ENCODE results near the gene MLIP.

- TF ChIP-seq, protein P1, sequence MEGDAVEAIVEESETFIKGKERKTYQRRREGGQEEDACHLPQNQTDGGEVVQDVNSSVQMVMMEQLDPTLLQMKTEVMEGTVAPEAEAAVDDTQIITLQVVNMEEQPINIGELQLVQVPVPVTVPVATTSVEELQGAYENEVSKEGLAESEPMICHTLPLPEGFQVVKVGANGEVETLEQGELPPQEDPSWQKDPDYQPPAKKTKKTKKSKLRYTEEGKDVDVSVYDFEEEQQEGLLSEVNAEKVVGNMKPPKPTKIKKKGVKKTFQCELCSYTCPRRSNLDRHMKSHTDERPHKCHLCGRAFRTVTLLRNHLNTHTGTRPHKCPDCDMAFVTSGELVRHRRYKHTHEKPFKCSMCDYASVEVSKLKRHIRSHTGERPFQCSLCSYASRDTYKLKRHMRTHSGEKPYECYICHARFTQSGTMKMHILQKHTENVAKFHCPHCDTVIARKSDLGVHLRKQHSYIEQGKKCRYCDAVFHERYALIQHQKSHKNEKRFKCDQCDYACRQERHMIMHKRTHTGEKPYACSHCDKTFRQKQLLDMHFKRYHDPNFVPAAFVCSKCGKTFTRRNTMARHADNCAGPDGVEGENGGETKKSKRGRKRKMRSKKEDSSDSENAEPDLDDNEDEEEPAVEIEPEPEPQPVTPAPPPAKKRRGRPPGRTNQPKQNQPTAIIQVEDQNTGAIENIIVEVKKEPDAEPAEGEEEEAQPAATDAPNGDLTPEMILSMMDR (IDR thresholded peaks at IDR 0.05) = no peak
- TF ChIP-seq EZH2phosphoT487 (IDR thresholded peaks at IDR 0.05) = no peak
- TF ChIP-seq EZH2 (IDR thresholded peaks at IDR 0.05) = no peak
Observed at GRCh38 chr6:54179152-54179551, 67.9 kb downstream of the MLIP start.

All from neural progenitor cell (in vitro differentiated cells).